GM18505 (cell line): Measurements from ENCODE around the gene PTCH2.
"Not testable (repeated sequence)": the region's sequence is repeated elsewhere in the genome, so short reads cannot be mapped to it uniquely, and the experiment has no call there.

ENCODE experiments used
- ATAC-seq: cut with Tn5 transposase; IDR thresholded peaks from one replicate; pipeline ENCODE4 v1.9.1; 2021; ENCODE audit not compliant: unreplicated experiment
- POLR2A ChIP-seq: IDR thresholded peaks from 4 replicates; pipeline ENCODE4 v1.6.1; 2011; ENCODE audit warnings: borderline replicate concordance; ENCODE audit not compliant: insufficient read depth, insufficient read length; ENCODE audit errors: extremely low read depth

PTCH2 gene

GRCh38 chr1:44831516-44831915, 11.5 kb downstream of the PTCH2 start:
- TF ChIP-seq POLR2A: no peak
- no peak for ATAC-seq

GRCh38 chr1:44830900-44831304, 12.2 kb downstream of the PTCH2 start:
- ATAC-seq: no peak
- no peak for TF ChIP-seq POLR2A

GRCh38 chr1:44829506-44830384, 13.3 kb downstream of the PTCH2 start:
- TF ChIP-seq POLR2A: no peak
- no peak for ATAC-seq

GRCh38 chr1:44828841-44829440, 14.1 kb downstream of the PTCH2 start:
- TF ChIP-seq POLR2A: no peak
- no peak for ATAC-seq

GRCh38 chr1:44828003-44828651, 14.9 kb downstream of the PTCH2 start:
- no peak for TF ChIP-seq POLR2A
- no peak for ATAC-seq

GRCh38 chr1:44827197-44828002, 15.7 kb downstream of the PTCH2 start:
- no peak for ATAC-seq
- no peak for TF ChIP-seq POLR2A

- no peak for ATAC-seq
- TF ChIP-seq POLR2A: no peak
These were observed 16.5 kb downstream of the PTCH2 start for GRCh38 chr1:44826375-44827196.

GRCh38 chr1:44824392-44824791, 18.7 kb downstream of the PTCH2 start:
- ATAC-seq: not testable (repeated sequence)

- TF ChIP-seq POLR2A: no peak
- no peak for ATAC-seq
These were observed 20.0 kb downstream of the PTCH2 start for GRCh38 chr1:44822981-44823451.

GRCh38 chr1:44822131-44822701, 20.8 kb downstream of the PTCH2 start:
- ATAC-seq: no peak
- no peak for TF ChIP-seq POLR2A

- no peak for TF ChIP-seq POLR2A
- no peak for ATAC-seq
These were observed 21.8 kb downstream of the PTCH2 start for GRCh38 chr1:44821240-44821715.
